GM21381 (cell line): Measurements from ENCODE around the gene EMC1.
"Not testable (repeated sequence)": the region's sequence is repeated elsewhere in the genome, so short reads cannot be mapped to it uniquely, and the experiment has no call there.

Experiments
- ATAC-seq: cut with Tn5 transposase; IDR thresholded peaks from one replicate; pipeline ENCODE4 v1.9.1; 2021; ENCODE audit warnings: mild to moderate bottlenecking, moderate library complexity; ENCODE audit not compliant: unreplicated experiment

EMC1 gene

DNA sequence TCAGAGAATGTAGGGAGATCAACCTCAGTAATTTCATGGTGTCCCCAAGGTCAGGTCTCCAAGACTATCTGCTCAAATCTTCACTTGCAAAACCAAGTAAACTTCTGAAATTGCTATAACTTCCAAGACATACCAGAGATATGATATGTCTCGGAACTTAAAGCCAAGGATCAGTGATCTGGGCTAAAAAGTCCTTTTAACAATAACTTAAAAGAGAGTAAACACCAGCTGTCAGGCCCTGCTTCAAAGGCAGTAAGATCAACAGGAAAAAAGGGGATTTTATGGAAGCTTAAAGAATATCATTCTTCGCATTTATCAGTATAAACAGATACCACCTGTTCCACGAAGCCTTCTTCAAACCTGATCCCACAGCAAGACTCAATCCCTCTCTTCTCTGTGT, 55.0 kb downstream of the EMC1 start:
- ATAC-seq, result no peak

DNA sequence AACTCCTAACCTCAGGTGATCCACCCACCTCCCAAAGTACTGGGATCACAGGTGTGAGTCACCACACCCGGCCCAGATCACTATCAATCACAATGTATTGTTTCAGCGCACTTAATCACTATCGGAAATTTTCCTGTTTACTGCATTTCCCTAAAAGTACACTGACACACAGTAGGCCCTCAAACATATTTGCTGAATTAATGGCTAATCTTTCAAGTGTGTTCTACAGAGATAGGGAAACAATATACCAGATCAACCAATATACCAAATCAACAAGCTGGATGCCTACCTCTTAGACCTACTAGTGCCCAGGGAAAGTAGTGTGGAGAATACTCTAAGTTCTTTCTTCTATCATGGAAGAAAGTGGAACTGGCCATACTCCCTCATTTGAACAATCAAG, 58.3 kb downstream of the EMC1 start:
- no peak for ATAC-seq

GRCh38 chr1:19191811-19192210, 59.5 kb downstream of the EMC1 start:
- ATAC-seq, result no peak

DNA sequence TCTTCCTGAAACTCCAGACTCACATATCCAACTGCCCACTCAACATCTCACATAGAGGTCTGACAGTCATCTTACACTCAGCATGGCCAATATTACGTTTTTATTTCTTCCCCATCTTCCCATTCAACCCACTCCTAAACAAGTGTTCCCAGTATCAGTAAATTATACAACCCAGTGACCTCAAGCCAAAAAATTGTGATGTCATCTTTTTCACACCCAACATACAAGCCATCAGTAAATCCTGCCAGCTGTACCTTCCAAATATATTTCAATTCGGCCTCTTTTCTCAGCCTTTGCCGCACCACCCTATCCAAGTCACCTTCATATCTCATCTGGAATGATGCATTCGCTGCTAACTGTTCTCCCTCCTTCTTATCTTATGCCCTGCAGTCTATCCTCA, 60.9 kb downstream of the EMC1 start:
- ATAC-seq, result no peak

DNA sequence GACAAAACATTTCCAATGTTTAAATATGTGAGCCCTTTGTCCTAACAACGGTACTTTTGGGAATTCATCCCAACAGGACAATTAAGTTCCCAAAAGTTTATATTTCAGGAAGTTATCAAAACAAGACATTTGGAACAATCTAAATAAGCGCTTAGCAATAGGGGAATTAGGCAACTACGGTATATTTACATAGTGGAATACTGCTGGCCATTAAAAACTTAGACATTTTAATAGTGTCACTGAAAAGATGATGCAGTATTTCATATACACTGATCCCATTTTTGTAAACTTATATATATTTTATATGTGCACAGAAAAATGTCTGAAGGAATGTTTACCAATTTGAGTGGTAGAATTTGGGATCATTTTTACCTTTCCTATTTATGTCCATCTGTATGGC, 62.1 kb downstream of the EMC1 start:
- ATAC-seq, result no peak

- no peak for ATAC-seq
Measured at GRCh38 chr1:19187852-19188251, 63.5 kb downstream of the EMC1 start.

GRCh38 chr1:19186001-19186400, 65.3 kb downstream of the EMC1 start:
- ATAC-seq, result no peak

DNA sequence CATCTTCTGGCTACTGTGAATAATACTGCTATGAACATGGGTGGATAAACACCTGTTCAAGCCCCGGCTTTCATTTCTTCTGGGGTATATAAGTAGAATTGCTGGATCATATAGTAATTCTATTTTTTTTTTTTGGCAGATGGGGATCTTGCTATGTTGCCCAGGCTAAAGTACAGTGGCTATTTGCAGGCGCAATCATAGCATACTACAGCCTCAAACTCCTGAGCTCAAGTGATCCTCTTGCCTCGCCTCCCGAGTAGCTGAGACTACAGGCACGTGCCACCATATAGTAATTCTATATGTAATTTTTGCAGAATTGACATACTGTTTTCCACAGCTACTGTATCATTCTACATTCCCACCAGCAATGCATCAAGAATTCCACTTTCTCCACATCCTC, 69.1 kb downstream of the EMC1 start:
- ATAC-seq, result no peak

- ATAC-seq, result not testable (repeated sequence)
Measured at GRCh38 chr1:19180265-19180657, 71.1 kb downstream of the EMC1 start.

DNA sequence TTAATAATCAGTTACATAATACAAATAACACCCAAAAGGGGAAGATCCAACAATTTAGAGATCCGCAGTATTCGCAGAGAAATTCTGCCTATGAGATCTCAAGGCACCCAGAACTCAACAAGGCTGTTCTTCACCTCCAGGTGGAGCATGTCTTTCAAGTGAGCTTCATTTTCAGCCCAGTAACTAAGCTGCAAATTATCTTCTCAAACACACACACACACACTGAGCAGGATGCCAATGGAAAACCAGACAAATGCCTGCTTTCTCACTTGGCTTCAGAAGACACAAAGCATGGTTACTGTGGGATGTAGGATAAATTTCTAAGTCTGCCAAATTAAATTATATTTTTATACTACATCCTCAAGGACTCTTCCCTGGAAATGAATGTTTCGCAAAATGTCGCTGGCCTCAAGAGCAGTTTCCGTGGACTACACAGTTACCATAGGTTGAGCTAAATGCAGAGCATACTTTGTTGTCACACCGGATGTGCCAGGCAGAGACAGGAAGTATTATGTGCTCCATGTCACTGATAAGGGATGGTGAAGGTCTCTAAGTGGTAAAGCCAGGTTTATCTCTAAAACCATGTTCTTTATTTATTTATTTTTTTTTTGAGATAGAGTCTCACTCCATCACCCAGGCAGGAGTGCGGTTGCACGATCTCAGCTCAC, 71.6 kb downstream of the EMC1 start:
- no peak for ATAC-seq

GRCh38 chr1:19178734-19179398, 72.5 kb downstream of the EMC1 start:
- ATAC-seq, result no peak

GRCh38 chr1:19177811-19178210, 73.5 kb downstream of the EMC1 start:
- no peak for ATAC-seq

- peak; percentile 69 for ATAC-seq
Measured at GRCh38 chr1:19169642-19170041, 81.7 kb downstream of the EMC1 start.

GRCh38 chr1:19167140-19167539, 84.2 kb downstream of the EMC1 start:
- no peak for ATAC-seq

GRCh38 chr1:19166066-19166465, 85.3 kb downstream of the EMC1 start:
- no peak for ATAC-seq
